H1 (cell line): ENCODE data around the gene EEF1AKMT3. TPM values are rescaled to one million over a fixed set of nuclear protein-coding genes. Genes with fewer than 3 reads are reported as not detected.

Source experiments
- BACH1 ChIP-seq: IDR thresholded peaks from 2 replicates; pipeline ENCODE4 v1.6.1; 2012; ENCODE audit warnings: low read length, improper control_type of control experiment
- BRCA1 ChIP-seq: IDR thresholded peaks from 2 replicates; pipeline ENCODE4 v1.6.1; 2012; ENCODE audit warnings: low read depth, low read length, improper control_type of control experiment
- CBX5 ChIP-seq: fragments of 300-800, 300-1000 bp; sonication (generic); IDR thresholded peaks from 2 replicates; pipeline ENCODE4 v1.7.1; 2016; ENCODE audit warnings: antibody characterized with exemption, low read length, low read depth
- CEBPB ChIP-seq: IDR thresholded peaks from 2 replicates; pipeline ENCODE4 v1.6.1; 2012; ENCODE audit warnings: low read depth, low read length
- CHD1 ChIP-seq: IDR thresholded peaks from 2 replicates; pipeline ENCODE4 v1.6.1; 2012; ENCODE audit warnings: low read depth, low read length, improper control_type of control experiment
- CHD2 ChIP-seq: IDR thresholded peaks from 2 replicates; pipeline ENCODE4 v1.6.1; 2012; ENCODE audit warnings: low read length, improper control_type of control experiment
- CTBP2 ChIP-seq: IDR thresholded peaks from 2 replicates; pipeline ENCODE4 v1.7.0; 2011; ENCODE audit warnings: borderline replicate concordance, mild to moderate bottlenecking, moderate library complexity, mixed read lengths, low read length; ENCODE audit not compliant: insufficient read depth, insufficient read length
- EP300 ChIP-seq, 2 experiments: IDR thresholded peaks; 1 replicate in 1 of 2; 2 replicates in 1 of 2; pipeline ENCODE4 v1.6.1; 2011 to 2012; ENCODE audit warnings: low read depth in 2 of 2, low read length in 2 of 2, mild to moderate bottlenecking in 2 of 2, borderline replicate concordance in 1 of 2, inconsistent platforms in 1 of 2, moderate library complexity in 1 of 2
- EZH2 ChIP-seq: fragments of 200-600 bp; sonication (generic); IDR thresholded peaks from 2 replicates; pipeline ENCODE4 v1.7.1; 2012; ENCODE audit warnings: low read depth, mild to moderate bottlenecking, moderate library complexity, low read length, inconsistent platforms; ENCODE audit not compliant: severe bottlenecking
- GTF2F1 ChIP-seq: IDR thresholded peaks from 2 replicates; pipeline ENCODE4 v1.6.1; 2012; ENCODE audit warnings: low read depth, low read length, improper control_type of control experiment, borderline replicate concordance
- HDAC6 ChIP-seq: IDR thresholded peaks from one replicate; pipeline ENCODE4 v1.7.1; 2012; ENCODE audit warnings: low read depth, mild to moderate bottlenecking, inconsistent platforms, low read length, moderate library complexity
- JUN ChIP-seq: IDR thresholded peaks from 2 replicates; pipeline ENCODE4 v1.6.1; 2011; ENCODE audit warnings: low read depth, mild to moderate bottlenecking, improper control_type of control experiment, low read length
- KDM4A ChIP-seq: IDR thresholded peaks from one replicate; pipeline ENCODE4 v1.7.1; 2012; ENCODE audit warnings: low read depth, mild to moderate bottlenecking, moderate library complexity, low read length, inconsistent platforms; ENCODE audit not compliant: severe bottlenecking
- POU5F1 ChIP-seq: IDR thresholded peaks from 2 replicates; pipeline ENCODE4 v1.6.1; 2011; ENCODE audit warnings: low read depth, mild to moderate bottlenecking, low read length, moderate library complexity
- RXRA ChIP-seq: IDR thresholded peaks from 2 replicates; pipeline ENCODE4 v1.6.1; 2011; ENCODE audit warnings: low read depth, mild to moderate bottlenecking, low read length, moderate library complexity; ENCODE audit not compliant: insufficient read depth
- SP2 ChIP-seq: IDR thresholded peaks from 2 replicates; pipeline ENCODE4 v1.6.1; 2012; ENCODE audit warnings: mild to moderate bottlenecking, low read length, inconsistent platforms
- TCF12 ChIP-seq: IDR thresholded peaks from 2 replicates; pipeline ENCODE4 v1.6.1; 2011; ENCODE audit warnings: low read depth, mild to moderate bottlenecking, low read length
- YY1 ChIP-seq: IDR thresholded peaks from 2 replicates; pipeline ENCODE4 v1.6.1; 2011; ENCODE audit warnings: low read depth, mild to moderate bottlenecking, low read length
- ZNF274 ChIP-seq: IDR thresholded peaks from 2 replicates; pipeline ENCODE4 v1.7.0; 2012; ENCODE audit warnings: low read length, borderline replicate concordance; ENCODE audit errors: extremely low read depth
- polyA plus RNA-seq, 7 experiments: library from polyadenylated mRNA; depleted of rRNA in 3 of 7; stranded (reverse) in 5 of 7; unstranded in 2 of 7; fragments of >200 nt in 5 of 7; fragments of 200-250 nt in 2 of 7; gene quantifications; 1 replicate in 5 of 7; 2 replicates in 1 of 7; 4 replicates in 1 of 7; pipeline versions ENCODE4 v1.2.1 to v1.2.3, GENCODE V29; 2011 to 2013; ENCODE audit warnings: missing spikeins in 2 of 7, mixed read lengths in 2 of 7
- total RNA-seq: library from RNA; stranded (reverse); fragmentation: NEBNext Ultra II Directional; extraction: Animal tissue kit (Norgen Biotek cat#: 25700); gene quantifications from 2 replicates; pipeline ENCODE4 v1.2.1, GENCODE V29; 2021
- TF ChIP-seq, protein P1 (sequence below): IDR thresholded peaks from 2 replicates; pipeline ENCODE4 v1.6.1; 2011; ENCODE audit warnings: low read depth, mild to moderate bottlenecking, low read length; ENCODE audit not compliant: insufficient read depth
- TF ChIP-seq, protein P2 (sequence below), 3 experiments: IDR thresholded peaks; 1 replicate in 2 of 3; 2 replicates in 1 of 3; pipeline versions ENCODE4 v1.5.1 to v1.6.1; 2011; ENCODE audit warnings: low read length in 3 of 3, mild to moderate bottlenecking in 3 of 3, inconsistent platforms in 2 of 3, low read depth in 1 of 3, moderate library complexity in 1 of 3; ENCODE audit not compliant: insufficient read depth in 1 of 3; ENCODE audit errors: control extremely low read depth in 1 of 3

The EEF1AKMT3 gene
- total and polyA plus RNA-seq, 2 of the 8 experiments (the other 6 are each of a cell fraction or from before 2014, with no cell fraction given) = 3.1 to 4.4 TPM

DNA sequence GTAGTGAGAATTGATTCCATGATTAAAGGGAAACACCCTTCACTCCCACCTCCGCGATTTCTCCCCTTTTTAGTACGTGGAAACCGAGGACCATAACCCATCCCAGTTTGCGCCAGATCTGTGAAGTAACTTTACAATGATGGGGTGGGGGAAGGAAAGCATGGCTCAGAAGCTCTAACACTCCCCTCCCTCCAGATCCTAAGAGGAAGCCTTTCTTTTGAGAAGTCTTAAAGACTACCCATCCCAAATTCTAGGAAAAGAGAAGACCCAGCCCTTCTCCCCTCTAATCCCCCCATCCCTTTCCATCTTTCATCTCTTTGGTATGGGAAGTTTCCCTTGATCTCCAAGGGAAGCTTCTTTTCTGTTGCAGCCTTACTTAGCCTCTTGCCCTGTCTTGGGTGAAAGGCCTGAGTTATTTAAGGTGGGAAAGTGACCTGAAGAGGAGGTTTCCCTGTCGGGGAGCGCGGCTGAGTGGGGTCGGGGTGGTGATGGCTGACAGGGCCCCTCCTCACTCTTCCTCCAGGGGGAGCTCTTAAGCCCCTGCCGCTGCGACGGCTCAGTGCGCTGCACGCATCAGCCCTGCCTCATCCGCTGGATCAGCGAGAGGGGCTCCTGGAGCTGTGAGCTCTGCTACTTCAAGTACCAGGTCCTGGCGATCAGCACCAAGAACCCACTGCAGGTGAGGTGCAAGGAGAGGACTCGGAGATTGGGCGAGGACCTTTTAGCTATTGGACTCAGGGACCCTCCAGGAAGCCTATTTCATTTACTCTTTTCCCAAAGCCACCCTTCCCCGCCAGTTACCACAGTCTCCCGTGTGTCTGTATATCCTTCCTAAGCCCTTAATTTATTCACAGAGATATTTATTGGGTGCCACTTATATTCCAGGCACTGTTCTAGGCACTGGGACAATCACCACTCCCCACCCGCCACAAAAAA lies 15.7 kb upstream of the EEF1AKMT3 start (continued):
- no peak for TF ChIP-seq RXRA
- TF ChIP-seq TCF12 = no peak
- TF ChIP-seq, protein P1, sequence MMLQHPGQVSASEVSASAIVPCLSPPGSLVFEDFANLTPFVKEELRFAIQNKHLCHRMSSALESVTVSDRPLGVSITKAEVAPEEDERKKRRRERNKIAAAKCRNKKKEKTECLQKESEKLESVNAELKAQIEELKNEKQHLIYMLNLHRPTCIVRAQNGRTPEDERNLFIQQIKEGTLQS = no peak
- TF ChIP-seq BRCA1 = no peak
- no peak for TF ChIP-seq JUN
- TF ChIP-seq CHD2 = no peak
- TF ChIP-seq CEBPB = no peak
- TF ChIP-seq SP2 = no peak
- no peak for TF ChIP-seq CHD1
- TF ChIP-seq EP300 (IDR thresholded peaks at IDR 0.05; ENCODE audit: borderline replicate concordance in 1 of 2, low read depth in 2 of 2, low read length in 2 of 2) = no peak
- TF ChIP-seq YY1 = peak; percentile 87
- TF ChIP-seq ZNF274 = no peak
- TF ChIP-seq KDM4A = no peak
- peak; percentile 62 for TF ChIP-seq EZH2
- TF ChIP-seq, protein P2, sequence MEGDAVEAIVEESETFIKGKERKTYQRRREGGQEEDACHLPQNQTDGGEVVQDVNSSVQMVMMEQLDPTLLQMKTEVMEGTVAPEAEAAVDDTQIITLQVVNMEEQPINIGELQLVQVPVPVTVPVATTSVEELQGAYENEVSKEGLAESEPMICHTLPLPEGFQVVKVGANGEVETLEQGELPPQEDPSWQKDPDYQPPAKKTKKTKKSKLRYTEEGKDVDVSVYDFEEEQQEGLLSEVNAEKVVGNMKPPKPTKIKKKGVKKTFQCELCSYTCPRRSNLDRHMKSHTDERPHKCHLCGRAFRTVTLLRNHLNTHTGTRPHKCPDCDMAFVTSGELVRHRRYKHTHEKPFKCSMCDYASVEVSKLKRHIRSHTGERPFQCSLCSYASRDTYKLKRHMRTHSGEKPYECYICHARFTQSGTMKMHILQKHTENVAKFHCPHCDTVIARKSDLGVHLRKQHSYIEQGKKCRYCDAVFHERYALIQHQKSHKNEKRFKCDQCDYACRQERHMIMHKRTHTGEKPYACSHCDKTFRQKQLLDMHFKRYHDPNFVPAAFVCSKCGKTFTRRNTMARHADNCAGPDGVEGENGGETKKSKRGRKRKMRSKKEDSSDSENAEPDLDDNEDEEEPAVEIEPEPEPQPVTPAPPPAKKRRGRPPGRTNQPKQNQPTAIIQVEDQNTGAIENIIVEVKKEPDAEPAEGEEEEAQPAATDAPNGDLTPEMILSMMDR (IDR thresholded peaks at IDR 0.05; ENCODE audit: control extremely low read depth in 1 of 3, insufficient read depth in 1 of 3, low read depth in 1 of 3, low read length in 3 of 3) = peak; percentile 83 to 98 (median 97)
- TF ChIP-seq CBX5 = no peak
- no peak for TF ChIP-seq HDAC6
- TF ChIP-seq BACH1 = no peak
- no peak for TF ChIP-seq POU5F1
- TF ChIP-seq GTF2F1 = no peak
- TF ChIP-seq CTBP2 = no peak
